Measurements from ENCODE around the gene MTAP. TPM values are rescaled to one million over a fixed set of nuclear protein-coding genes. Genes with fewer than 3 reads are reported as not detected.

The MTAP gene
- total RNA-seq, 6 experiments from 2014 or later = 40.7 to 65.2 (median 52.0) TPM

- no peaks in the 10 kb centered on the region for H3K9me3 Mint-ChIP-seq
- no peak for TF ChIP-seq CTCF (IDR thresholded peaks at IDR 0.05)
- H3K27me3 Mint-ChIP-seq (ENCODE audit: insufficient read depth) = no peaks in the 10 kb centered on the region
- H3K4me3 Mint-ChIP-seq = no peak overlapping the region
- peaks cover 17% of the 10 kb centered on the region for H3K4me1 Mint-ChIP-seq (ENCODE audit: low read depth)
- no peak overlapping the region for H3K27ac Mint-ChIP-seq
- DNase-seq = no peak
- no peaks in the 10 kb centered on the region; the same call in none of the 2 replicates for H3K36me3 Mint-ChIP-seq (ENCODE audit: low read depth)
These were observed 121.3 kb downstream of the MTAP start for GRCh38 chr9:21923694-21924093.

GRCh38 chr9:21927752-21928151, 125.3 kb downstream of the MTAP start:
- Mint-ChIP-seq H3K36me3 (ENCODE audit: low read depth) (peaks cover 12% of the 10 kb centered on the region), H3K4me1 (ENCODE audit: low read depth) (peaks cover 13% of the 10 kb centered on the region), H3K9me3 (no peaks in the 10 kb centered on the region), H3K27me3 (ENCODE audit: insufficient read depth) (no peaks in the 10 kb centered on the region), H3K4me3 (no peak overlapping the region), H3K27ac (no peak overlapping the region)
- no peak for TF ChIP-seq CTCF (IDR thresholded peaks at IDR 0.05)
- no peak for DNase-seq

GRCh38 chr9:21931428-21931827, 129.0 kb downstream of the MTAP start:
- H3K4me1 Mint-ChIP-seq (ENCODE audit: low read depth) = peaks cover 41% of the 10 kb centered on the region
- DNase-seq = no peak
- peaks cover 12% of the 10 kb centered on the region for H3K36me3 Mint-ChIP-seq (ENCODE audit: low read depth)
- no peaks in the 10 kb centered on the region for H3K27me3 Mint-ChIP-seq (ENCODE audit: insufficient read depth)
- TF ChIP-seq CTCF (IDR thresholded peaks at IDR 0.05) = no peak
- H3K9me3 Mint-ChIP-seq = no peaks in the 10 kb centered on the region
- H3K4me3 Mint-ChIP-seq = no peak overlapping the region
- H3K27ac Mint-ChIP-seq = no peak overlapping the region

- H3K4me1 Mint-ChIP-seq (ENCODE audit: low read depth) = peaks cover 47% of the 10 kb centered on the region
- TF ChIP-seq CTCF (IDR thresholded peaks at IDR 0.05) = no peak
- H3K27ac Mint-ChIP-seq = no peak overlapping the region
- H3K9me3 Mint-ChIP-seq = no peaks in the 10 kb centered on the region
- H3K4me3 Mint-ChIP-seq = no peak overlapping the region
- no peak for DNase-seq
- peaks cover 12% of the 10 kb centered on the region for H3K36me3 Mint-ChIP-seq (ENCODE audit: low read depth)
- no peaks in the 10 kb centered on the region for H3K27me3 Mint-ChIP-seq (ENCODE audit: insufficient read depth)
These were observed 130.8 kb downstream of the MTAP start for GRCh38 chr9:21933281-21933680.

GRCh38 chr9:21933865-21934264, 131.4 kb downstream of the MTAP start:
- Mint-ChIP-seq H3K36me3 (ENCODE audit: low read depth) (peaks cover 12% of the 10 kb centered on the region), H3K9me3 (no peaks in the 10 kb centered on the region), H3K27ac (no peak overlapping the region), H3K27me3 (ENCODE audit: insufficient read depth) (no peaks in the 10 kb centered on the region), H3K4me1 (ENCODE audit: low read depth) (peaks cover 47% of the 10 kb centered on the region), H3K4me3 (no peak overlapping the region)
- DNase-seq = peak; percentile 29
- TF ChIP-seq CTCF (IDR thresholded peaks at IDR 0.05) = no peak

- H3K27ac Mint-ChIP-seq = no peak overlapping the region
- no peak for DNase-seq
- no peak overlapping the region for H3K4me3 Mint-ChIP-seq
- peaks cover 6% of the 10 kb centered on the region for H3K36me3 Mint-ChIP-seq (ENCODE audit: low read depth)
- H3K4me1 Mint-ChIP-seq (ENCODE audit: low read depth) = peaks cover 47% of the 10 kb centered on the region
- H3K27me3 Mint-ChIP-seq (ENCODE audit: insufficient read depth) = no peaks in the 10 kb centered on the region
- H3K9me3 Mint-ChIP-seq = no peaks in the 10 kb centered on the region
- no peak for TF ChIP-seq CTCF (IDR thresholded peaks at IDR 0.05)
These were observed 133.2 kb downstream of the MTAP start for GRCh38 chr9:21935631-21936030.

Data from HFFc6 (cell line).